Caco-2 (cell line): ENCODE measurements around the gene CLEC4A. TPM values are rescaled to one million over a fixed set of nuclear protein-coding genes. Genes with fewer than 3 reads are reported as not detected.

ENCODE experiments used
- BruUV-seq: library from RNA; stranded (reverse); fragments of 400-500 nt; replicated peaks from 2 replicates; lab custom pipeline; 2021; lab: Mats Ljungman, UMichigan
- CTCF ChIA-PET: fragments of 300-600 bp; sonication (Branson Sonifier 250); formaldehyde crosslinking; loops from one replicate; lab custom pipeline; 2022; ENCODE audit warnings: antibody characterized with exemption; lab: Charles Lee
- POLR2A ChIA-PET: fragments of 300-600 bp; sonication (Branson Sonifier 250); formaldehyde crosslinking; loops from one replicate; lab custom pipeline; 2022; ENCODE audit warnings: antibody characterized with exemption; lab: Charles Lee
- DNase-seq, 2 experiments: peaks; one replicate each; pipeline versions ENCODE4 v3.0.0 to v3.0.0-alpha.2; 2020 to 2022
- H3K27me3 ChIP-seq: replicated peaks from 2 replicates; pipeline ENCODE4 v1.6.0; 2011; ENCODE audit warnings: low read length; ENCODE audit not compliant: control insufficient read depth, insufficient read depth
- H3K36me3 ChIP-seq: 2 replicates; pipeline ENCODE4 v1.5.1; 2011; ENCODE audit warnings: low read length; ENCODE audit not compliant: control insufficient read depth, insufficient read depth
- H3K4me1 ChIP-seq: fragments of 250-450 bp; sonication (Bioruptor Pico); 2 replicates; pipeline ENCODE4 v1.5.1; 2020; ENCODE audit warnings: mild to moderate bottlenecking
- H3K4me3 ChIP-seq: 2 replicates; pipeline ENCODE4 v1.5.1; 2011; ENCODE audit warnings: low read depth, mild to moderate bottlenecking, control low read depth, low read length
- H3K9me3 ChIP-seq: fragments of 250-450 bp; sonication (Bioruptor Pico); 2 replicates; pipeline ENCODE4 v1.5.1; 2020; ENCODE audit warnings: mild to moderate bottlenecking, moderate library complexity
- H3K27ac Mint-ChIP-seq: one replicate; pipeline ENCODE4 v1.8.0; 2022; ENCODE audit warnings: mixed read lengths; ENCODE audit not compliant: unreplicated experiment
- H3K27me3 Mint-ChIP-seq: one replicate; pipeline ENCODE4 v1.8.0; 2022; ENCODE audit warnings: mixed read lengths; ENCODE audit not compliant: insufficient read depth, unreplicated experiment
- H3K36me3 Mint-ChIP-seq: one replicate; pipeline ENCODE4 v1.8.0; 2022; ENCODE audit warnings: mild to moderate bottlenecking, mixed read lengths; ENCODE audit not compliant: insufficient read depth, unreplicated experiment
- H3K4me1 Mint-ChIP-seq: one replicate; pipeline ENCODE4 v1.8.0; 2022; ENCODE audit warnings: low read depth, mixed read lengths; ENCODE audit not compliant: unreplicated experiment
- H3K4me3 Mint-ChIP-seq: one replicate; pipeline ENCODE4 v1.8.0; 2022; ENCODE audit warnings: mild to moderate bottlenecking, moderate library complexity, mixed read lengths; ENCODE audit not compliant: unreplicated experiment
- H3K9me3 Mint-ChIP-seq: one replicate; pipeline ENCODE4 v1.8.0; 2022; ENCODE audit warnings: mixed read lengths; ENCODE audit not compliant: unreplicated experiment
- CTCF ChIP-seq, 2 experiments: fragments of 200-600 bp in 1 of 2; IDR thresholded peaks; 1 replicate in 1 of 2; 2 replicates in 1 of 2; pipeline versions ENCODE4 v1.5.1 to v1.8.0; 2011 to 2022; ENCODE audit warnings: antibody characterized with exemption in 1 of 2, control low read depth in 1 of 2, inconsistent platforms in 1 of 2, low read depth in 1 of 2, low read length in 1 of 2, mild to moderate bottlenecking in 1 of 2, moderate library complexity in 1 of 2; ENCODE audit not compliant: insufficient read depth in 1 of 2, severe bottlenecking in 1 of 2, unreplicated experiment in 1 of 2
- intact Hi-C: fragments of 100-400 bp; cut with micrococcal nuclease; formaldehyde crosslinking; loops from one replicate; pipeline ENCODE4 v1.10.0; 2022; ENCODE audit not compliant: unreplicated experiment
- total RNA-seq: library from RNA; stranded (reverse); gene quantifications from 2 replicates; pipeline ENCODE4 v1.2.3, GENCODE V29; 2022

Gene CLEC4A
- total RNA-seq, 1 experiment from 2014 or later, result 0.70 TPM

- H3K27me3 ChIP-seq, result no peaks in the 10 kb centered on the region
- intact Hi-C loops, result no loop called here
- no peak overlapping the region for H3K4me3 Mint-ChIP-seq
- no peaks in the 10 kb centered on the region; the same call in 1 of the 2 replicates for H3K36me3 ChIP-seq
- CTCF ChIA-PET, result no interaction called here
- no peaks in the 10 kb centered on the region for H3K9me3 Mint-ChIP-seq
- BruUV-seq, result no TSS peak
- H3K27ac Mint-ChIP-seq, result no peak overlapping the region
- peaks cover 55% of the 10 kb centered on the region for H3K36me3 Mint-ChIP-seq
- no peaks in the 10 kb centered on the region for H3K4me1 Mint-ChIP-seq
- no peaks in the 10 kb centered on the region for H3K4me1 ChIP-seq
- POLR2A ChIA-PET, result interaction anchor here (0.6 kb wide), 1 partner anchor 157 kb away, joined by 4 read pairs; no protein-coding TSS in a partner anchor
- H3K27me3 Mint-ChIP-seq, result no peaks in the 10 kb centered on the region
- no peak overlapping the region for H3K4me3 ChIP-seq
- TF ChIP-seq CTCF (IDR thresholded peaks at IDR 0.05; ENCODE audit: insufficient read depth in 1 of 2, low read depth in 1 of 2, low read length in 1 of 2, severe bottlenecking in 1 of 2, unreplicated experiment in 1 of 2), result no peak
- no peaks in the 10 kb centered on the region for H3K9me3 ChIP-seq
- no peak for DNase-seq
Measured at GRCh38 chr12:8093291-8093690, 30.1 kb upstream of the CLEC4A start.

- H3K36me3 ChIP-seq, result no peaks in the 10 kb centered on the region; the same call in 1 of the 2 replicates
Measured at GRCh38 chr12:8096281-8096915, 27.0 kb upstream of the CLEC4A start.

DNA sequence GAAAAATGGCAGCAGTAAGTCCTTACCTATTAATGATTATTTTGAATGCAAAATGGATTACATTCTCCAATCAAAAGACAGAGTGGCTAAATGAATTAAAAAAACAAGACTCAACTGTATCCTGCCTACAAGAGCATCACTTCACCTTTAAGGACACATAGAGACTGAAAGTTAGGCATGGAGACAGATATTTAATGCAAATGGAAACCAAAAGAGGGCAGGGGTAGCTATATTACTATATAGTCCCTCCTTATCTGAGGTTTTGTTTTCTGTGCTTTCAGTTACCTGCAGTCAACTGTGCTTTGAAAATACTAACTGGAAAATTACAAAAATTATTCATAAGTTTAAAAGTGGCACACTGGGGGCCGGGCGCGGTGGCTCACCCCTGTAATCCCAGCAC, 24.2 kb upstream of the CLEC4A start:
- H3K36me3 ChIP-seq, result no peaks in the 10 kb centered on the region; the same call in 1 of the 2 replicates
- no peak overlapping the region for H3K4me3 ChIP-seq
- ChIA-PET POLR2A (no interaction called here), CTCF (no interaction called here)
- H3K27me3 ChIP-seq, result no peaks in the 10 kb centered on the region
- Mint-ChIP-seq H3K36me3 (peaks cover 22% of the 10 kb centered on the region), H3K27ac (no peak overlapping the region), H3K4me1 (no peaks in the 10 kb centered on the region), H3K9me3 (no peaks in the 10 kb centered on the region), H3K4me3 (no peak overlapping the region), H3K27me3 (no peaks in the 10 kb centered on the region)
- no TSS peak for BruUV-seq
- intact Hi-C loops, result no loop called here
- no peak for TF ChIP-seq CTCF (IDR thresholded peaks at IDR 0.05; ENCODE audit: insufficient read depth in 1 of 2, low read depth in 1 of 2, low read length in 1 of 2, severe bottlenecking in 1 of 2, unreplicated experiment in 1 of 2)
- H3K4me1 ChIP-seq, result no peaks in the 10 kb centered on the region
- DNase-seq, result no peak
- H3K9me3 ChIP-seq, result no peaks in the 10 kb centered on the region; the same call in 1 of the 2 replicates

More at GRCh38 chr12:8096281-8096915, 27.0 kb upstream of the CLEC4A start:
- no peak for TF ChIP-seq CTCF (IDR thresholded peaks at IDR 0.05; ENCODE audit: insufficient read depth in 1 of 2, low read depth in 1 of 2, low read length in 1 of 2, severe bottlenecking in 1 of 2, unreplicated experiment in 1 of 2)
- intact Hi-C loops, result no loop called here
- no peak for DNase-seq
- no peak overlapping the region for H3K27ac Mint-ChIP-seq
- no peaks in the 10 kb centered on the region for H3K27me3 Mint-ChIP-seq
- no peaks in the 10 kb centered on the region; the same call in 1 of the 2 replicates for H3K9me3 ChIP-seq
- POLR2A ChIA-PET, result no interaction called here
- H3K36me3 Mint-ChIP-seq, result peaks cover 46% of the 10 kb centered on the region
- H3K4me3 ChIP-seq, result no peak overlapping the region
- no peaks in the 10 kb centered on the region for H3K4me1 ChIP-seq
- H3K27me3 ChIP-seq, result no peaks in the 10 kb centered on the region
- no TSS peak for BruUV-seq
- CTCF ChIA-PET, result no interaction called here
- no peaks in the 10 kb centered on the region for H3K9me3 Mint-ChIP-seq
- no peak overlapping the region for H3K4me3 Mint-ChIP-seq
- H3K4me1 Mint-ChIP-seq, result no peaks in the 10 kb centered on the region
